ENCODE results near the gene PRDX1.

- TF ChIP-seq ZNF384 (IDR thresholded peaks at IDR 0.05), result no peak
- TF ChIP-seq ARNT (IDR thresholded peaks at IDR 0.05), result no peak
- no peak for TF ChIP-seq NFRKB (IDR thresholded peaks at IDR 0.05)
- no peak for TF ChIP-seq SP1 (IDR thresholded peaks at IDR 0.05)
- TF ChIP-seq SUZ12 (IDR thresholded peaks at IDR 0.05), result no peak
- no peak for TF ChIP-seq FOXM1 (IDR thresholded peaks at IDR 0.05; ENCODE audit: borderline replicate concordance)
- TF ChIP-seq FOXK2 (IDR thresholded peaks at IDR 0.05), result no peak
- TF ChIP-seq BHLHE40 (IDR thresholded peaks at IDR 0.05; ENCODE audit: borderline replicate concordance), result no peak
- TF ChIP-seq HDGF (IDR thresholded peaks at IDR 0.05; ENCODE audit: borderline replicate concordance), result no peak
- no peak for TF ChIP-seq TARDBP (IDR thresholded peaks at IDR 0.05)
- no peak for TF ChIP-seq CTBP1 (IDR thresholded peaks at IDR 0.05; ENCODE audit: borderline replicate concordance)
These were observed 2.8 kb downstream of the PRDX1 start for GRCh38 chr1:45518910-45519309.

Measured in HEK293T (cell line).